Measurements from ENCODE around the gene ADGRE1. TPM values are rescaled to one million over a fixed set of nuclear protein-coding genes. Genes with fewer than 3 reads are reported as not detected.

ADGRE1 gene
- polyA plus RNA-seq, 1 of the 3 experiments (the other 2 are of a cell fraction), result 8.9 TPM

DNA sequence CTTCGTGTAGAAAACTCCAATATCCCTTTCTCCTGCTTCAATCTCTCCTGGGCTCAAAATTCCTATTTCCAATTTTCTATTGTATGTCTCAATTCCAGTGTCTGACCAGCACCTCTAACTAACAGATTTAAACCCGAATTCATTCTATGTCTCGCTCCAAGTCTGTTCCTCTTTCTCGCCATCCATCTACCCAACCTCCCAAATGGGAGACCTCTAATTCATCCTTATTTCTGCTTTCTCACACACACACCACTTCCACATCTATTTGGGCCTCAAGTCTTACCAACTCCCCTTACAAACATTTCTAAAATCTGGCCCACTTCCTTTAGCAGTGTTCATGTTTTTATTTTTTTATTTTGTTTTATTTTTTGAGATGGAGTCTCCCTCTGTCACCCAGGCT is 80.6 kb downstream of the ADGRE1 start:
- DNase-seq, result no peak
- no peak overlapping the region for H3K9ac ChIP-seq
- no peak overlapping the region for H3K27ac ChIP-seq (ENCODE audit: low read depth in 2 of 2, low read length in 1 of 2)
- POLR2A ChIA-PET, result no interaction called here
- H3K4me1 ChIP-seq (ENCODE audit: control insufficient read depth in 1 of 2, insufficient read depth in 2 of 2, low read depth in 1 of 2, low read length in 1 of 2), result no peaks in the 10 kb centered on the region
- H4K20me1 ChIP-seq (ENCODE audit: insufficient read depth), result no peaks in the 10 kb centered on the region
- H2AFZ ChIP-seq (ENCODE audit: low read depth), result no peak overlapping the region
- H3K9me2 ChIP-seq, result no peaks in the 10 kb centered on the region
- H3K4me3 ChIP-seq (ENCODE audit: low read depth in 2 of 2, low read length in 1 of 2), result no peak overlapping the region
- CTCF ChIA-PET, result no interaction called here
- TF ChIP-seq FOXJ3 (CRISPR knock-in tag; IDR thresholded peaks at IDR 0.05) (no peak), TEAD4 (IDR thresholded peaks at IDR 0.05; ENCODE audit: borderline replicate concordance, insufficient read depth) (no peak), RCOR1 (IDR thresholded peaks at IDR 0.05; ENCODE audit: low read length) (no peak), EZH2phosphoT487 (IDR thresholded peaks at IDR 0.05; ENCODE audit: borderline replicate concordance, low read depth) (no peak), JUND (IDR thresholded peaks at IDR 0.05) (no peak), CHD2 (IDR thresholded peaks at IDR 0.05; ENCODE audit: low read length, partially characterized antibody) (no peak), FOXM1 (IDR thresholded peaks at IDR 0.05; ENCODE audit: low read depth) (no peak), MXI1 (IDR thresholded peaks at IDR 0.05; ENCODE audit: low read depth, low read length) (no peak), RAD21 (IDR thresholded peaks at IDR 0.05; ENCODE audit: low read length) (no peak), NRF1 (IDR thresholded peaks at IDR 0.05; ENCODE audit: low read depth, low read length) (no peak), RXRA (IDR thresholded peaks at IDR 0.05; ENCODE audit: borderline replicate concordance, low read depth) (no peak), MEF2A (IDR thresholded peaks at IDR 0.05; ENCODE audit: borderline replicate concordance, low read depth) (no peak), RFX5 (IDR thresholded peaks at IDR 0.05; ENCODE audit: low read length) (no peak), REST (IDR thresholded peaks at IDR 0.05; ENCODE audit: low read depth, low read length) (no peak), SIN3A (IDR thresholded peaks at IDR 0.05; ENCODE audit: borderline replicate concordance, low read depth, low read length) (no peak)
- TF ChIP-seq, protein P1, sequence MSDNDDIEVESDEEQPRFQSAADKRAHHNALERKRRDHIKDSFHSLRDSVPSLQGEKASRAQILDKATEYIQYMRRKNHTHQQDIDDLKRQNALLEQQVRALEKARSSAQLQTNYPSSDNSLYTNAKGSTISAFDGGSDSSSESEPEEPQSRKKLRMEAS (IDR thresholded peaks at IDR 0.05; ENCODE audit: low read depth), result no peak
- TF ChIP-seq, protein P2, sequence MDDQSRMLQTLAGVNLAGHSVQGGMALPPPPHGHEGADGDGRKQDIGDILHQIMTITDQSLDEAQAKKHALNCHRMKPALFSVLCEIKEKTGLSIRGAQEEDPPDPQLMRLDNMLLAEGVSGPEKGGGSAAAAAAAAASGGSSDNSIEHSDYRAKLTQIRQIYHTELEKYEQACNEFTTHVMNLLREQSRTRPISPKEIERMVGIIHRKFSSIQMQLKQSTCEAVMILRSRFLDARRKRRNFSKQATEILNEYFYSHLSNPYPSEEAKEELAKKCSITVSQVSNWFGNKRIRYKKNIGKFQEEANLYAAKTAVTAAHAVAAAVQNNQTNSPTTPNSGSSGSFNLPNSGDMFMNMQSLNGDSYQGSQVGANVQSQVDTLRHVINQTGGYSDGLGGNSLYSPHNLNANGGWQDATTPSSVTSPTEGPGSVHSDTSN (IDR thresholded peaks at IDR 0.05), result no peak
- H3K4me2 ChIP-seq, result no peak overlapping the region
- H3K9me3 ChIP-seq, result no peaks in the 10 kb centered on the region
- no peaks in the 10 kb centered on the region for H3K36me3 ChIP-seq (replicated peaks in 1 of 2; ENCODE audit: control insufficient read depth in 1 of 2, insufficient read depth in 2 of 2, low read length in 1 of 2)
- H3K27me3 ChIP-seq (ENCODE audit: insufficient read depth), result peaks cover 5% of the 10 kb centered on the region; the same call in 1 of the 2 replicates
- H3F3A ChIP-seq (replicated peaks; ENCODE audit: insufficient read depth), result no peaks in the 10 kb centered on the region
- no peaks in the 10 kb centered on the region for H3K79me2 ChIP-seq (ENCODE audit: insufficient read depth)
- WGBS (ENCODE audit: low lambda C conversion rate), result 2% methylated on average over 4 of the region's 4 CpGs

All from SK-N-SH (cell line).